ENCODE measurements around the gene HS3ST1. TPM values are rescaled to one million over a fixed set of nuclear protein-coding genes. Genes with fewer than 3 reads are reported as not detected.

The HS3ST1 gene
- total RNA-seq, 1 donor from 2014 or later: 0.23 TPM

DNA sequence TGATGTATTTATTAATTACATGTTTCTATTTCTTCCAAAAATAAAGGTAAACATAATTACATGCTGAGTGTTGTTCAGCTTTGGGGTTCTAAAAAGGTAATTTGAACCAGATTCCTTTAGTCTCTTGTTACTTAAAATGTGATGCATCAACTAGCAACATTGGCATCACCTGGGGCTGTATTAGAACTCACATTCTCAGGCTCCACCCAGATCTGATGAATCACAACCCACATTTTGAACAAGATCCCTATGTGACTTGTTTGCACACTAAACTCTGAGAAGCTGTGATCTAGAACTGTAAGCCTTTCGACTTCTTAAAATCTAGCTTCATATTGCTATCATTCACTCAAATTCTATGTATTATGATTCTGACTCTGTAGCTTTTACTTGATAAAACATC, 23.0 kb upstream of the HS3ST1 start:
- no peak overlapping the region for H3K4me3 Mint-ChIP-seq

DNA sequence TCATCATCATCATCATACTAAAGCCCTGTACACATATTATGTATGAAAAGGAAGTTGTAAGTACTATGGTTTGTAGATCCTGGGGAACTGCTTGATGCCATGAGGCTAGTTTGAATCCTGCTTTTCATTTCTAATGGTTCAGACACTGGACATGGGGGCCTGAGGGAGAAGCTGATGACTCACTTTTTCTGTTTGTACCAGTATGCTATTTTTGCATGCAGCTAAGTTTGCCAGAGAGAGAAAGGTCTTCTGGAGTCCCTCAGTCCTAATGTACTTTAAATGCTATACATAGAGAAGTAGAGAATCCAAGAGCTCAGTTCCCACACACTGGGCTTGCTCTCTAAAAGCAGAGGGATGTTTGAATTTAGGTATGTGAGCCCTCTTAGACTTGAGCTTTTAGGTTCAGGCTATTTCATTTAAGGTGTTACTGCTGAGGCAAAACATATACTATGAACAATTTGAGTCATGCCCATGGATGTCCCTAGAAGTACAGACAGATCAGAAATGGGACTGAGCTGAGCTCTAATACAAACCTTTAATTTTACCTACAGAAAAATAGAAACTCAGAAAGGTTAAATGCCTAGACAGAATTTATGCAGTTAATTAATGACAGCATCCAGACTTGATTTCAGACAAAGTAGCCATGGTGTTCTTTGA, 17.6 kb upstream of the HS3ST1 start:
- DNase-seq: no peak
- peaks cover 7% of the 10 kb centered on the region for H3K27me3 Mint-ChIP-seq
- intact Hi-C loops (cut with micrococcal nuclease): no loop called here
- no peaks in the 10 kb centered on the region for H3K36me3 Mint-ChIP-seq (ENCODE audit: low read depth)
- no peak overlapping the region for H3K4me3 Mint-ChIP-seq
- no peak overlapping the region for H3K27ac Mint-ChIP-seq
- no peaks in the 10 kb centered on the region for H3K4me1 Mint-ChIP-seq
- peaks cover 6% of the 10 kb centered on the region for H3K9me3 Mint-ChIP-seq

More for the DNA sequence above, 23.0 kb upstream of the HS3ST1 start:
- peaks cover 3% of the 10 kb centered on the region for H3K9me3 Mint-ChIP-seq
- intact Hi-C loops (cut with micrococcal nuclease): no loop called here
- H3K36me3 Mint-ChIP-seq (ENCODE audit: low read depth): no peaks in the 10 kb centered on the region
- H3K27me3 Mint-ChIP-seq: peaks cover 11% of the 10 kb centered on the region
- no peak overlapping the region for H3K27ac Mint-ChIP-seq
- H3K4me1 Mint-ChIP-seq: no peaks in the 10 kb centered on the region
- DNase-seq: no peak

GRCh38 chr4:11441194-11441556, 12.5 kb upstream of the HS3ST1 start:
- intact Hi-C loops (cut with micrococcal nuclease): no loop called here
- H3K4me1 Mint-ChIP-seq: no peaks in the 10 kb centered on the region
- no peak overlapping the region for H3K4me3 Mint-ChIP-seq
- H3K27ac Mint-ChIP-seq: no peak overlapping the region
- DNase-seq: no peak
- peaks cover 6% of the 10 kb centered on the region for H3K9me3 Mint-ChIP-seq
- no peaks in the 10 kb centered on the region for H3K36me3 Mint-ChIP-seq (ENCODE audit: low read depth)
- H3K27me3 Mint-ChIP-seq: no peaks in the 10 kb centered on the region

DNA sequence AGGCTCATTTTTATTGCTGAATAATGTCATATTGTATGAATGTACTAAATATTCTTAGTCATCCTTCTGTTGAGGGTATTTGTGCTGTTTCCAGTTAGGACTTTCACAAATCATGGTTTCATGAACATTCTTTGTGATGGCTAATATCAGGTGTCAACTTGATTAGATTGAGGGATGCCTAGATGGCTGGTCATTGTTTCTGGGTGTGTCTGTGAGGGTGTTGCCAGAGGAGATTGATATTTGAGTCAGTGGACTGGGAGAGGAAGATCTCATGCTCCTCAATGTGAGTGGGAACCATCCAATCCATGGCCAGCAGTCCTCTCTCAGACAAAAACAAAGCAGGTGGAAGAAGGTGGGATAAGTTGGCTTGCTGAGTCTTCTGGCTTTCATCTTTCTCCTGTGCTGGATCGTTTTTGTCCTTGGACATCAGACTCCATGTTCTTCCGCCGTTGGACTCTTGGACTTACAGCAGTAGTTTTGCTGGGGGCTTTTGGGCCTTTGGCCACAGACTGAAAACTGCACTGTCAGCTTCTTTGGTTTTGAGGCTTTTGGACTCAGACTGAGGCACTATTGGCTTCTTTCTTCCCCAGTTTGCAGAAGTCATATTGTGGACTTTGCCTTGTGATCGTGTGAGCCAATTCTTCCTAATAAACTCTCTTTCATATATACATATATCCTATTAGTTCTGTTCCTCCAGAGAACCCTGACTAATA, 11.9 kb upstream of the HS3ST1 start:
- no peak for DNase-seq
- Mint-ChIP-seq H3K36me3 (ENCODE audit: low read depth) (no peaks in the 10 kb centered on the region), H3K27me3 (no peaks in the 10 kb centered on the region), H3K9me3 (peaks cover 6% of the 10 kb centered on the region), H3K4me3 (no peak overlapping the region), H3K27ac (no peak overlapping the region), H3K4me1 (no peaks in the 10 kb centered on the region)
- intact Hi-C loops (cut with micrococcal nuclease): no loop called here

GRCh38 chr4:11439836-11440235, 11.1 kb upstream of the HS3ST1 start:
- Mint-ChIP-seq H3K27ac (no peak overlapping the region), H3K4me3 (no peak overlapping the region), H3K9me3 (peaks cover 6% of the 10 kb centered on the region), H3K27me3 (no peaks in the 10 kb centered on the region), H3K36me3 (ENCODE audit: low read depth) (no peaks in the 10 kb centered on the region), H3K4me1 (no peaks in the 10 kb centered on the region)
- no peak for DNase-seq
- intact Hi-C loops (cut with micrococcal nuclease): no loop called here

DNA sequence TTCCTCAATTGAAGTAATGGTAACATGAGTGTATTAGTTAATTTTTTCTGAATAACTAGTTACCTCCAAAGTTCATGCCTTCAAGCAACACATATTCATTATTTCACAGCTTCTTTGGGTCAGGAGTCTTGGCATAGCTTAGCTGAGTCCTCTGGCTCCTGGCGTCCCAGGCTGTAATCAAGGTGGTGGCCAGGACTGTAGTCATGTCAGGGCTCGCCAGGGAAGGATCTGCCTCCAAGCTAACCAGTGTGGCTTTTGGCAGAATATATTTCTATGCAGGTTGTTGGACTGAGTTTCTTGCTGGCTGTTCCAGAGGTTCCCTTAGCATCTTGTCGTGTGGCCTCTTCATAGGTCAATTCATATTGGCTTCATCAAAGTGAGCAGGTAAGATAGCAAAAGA, 10.0 kb upstream of the HS3ST1 start:
- intact Hi-C loops (cut with micrococcal nuclease): no loop called here

GRCh38 chr4:11436673-11437072, 8.0 kb upstream of the HS3ST1 start:
- peaks cover 10% of the 10 kb centered on the region for H3K27me3 Mint-ChIP-seq
- no peaks in the 10 kb centered on the region for H3K36me3 Mint-ChIP-seq (ENCODE audit: low read depth)
- no peak for DNase-seq
- H3K4me3 Mint-ChIP-seq: no peak overlapping the region
- H3K4me1 Mint-ChIP-seq: no peaks in the 10 kb centered on the region
- H3K9me3 Mint-ChIP-seq: no peaks in the 10 kb centered on the region
- no peak overlapping the region for H3K27ac Mint-ChIP-seq
- intact Hi-C loops (cut with micrococcal nuclease): no loop called here

More for the DNA sequence above, 10.0 kb upstream of the HS3ST1 start:
- Mint-ChIP-seq H3K4me1 (no peaks in the 10 kb centered on the region), H3K4me3 (no peak overlapping the region), H3K36me3 (ENCODE audit: low read depth) (no peaks in the 10 kb centered on the region), H3K27ac (no peak overlapping the region), H3K27me3 (no peaks in the 10 kb centered on the region), H3K9me3 (peaks cover 6% of the 10 kb centered on the region)
- no peak for DNase-seq

- H3K36me3 Mint-ChIP-seq (ENCODE audit: low read depth): no peaks in the 10 kb centered on the region
- no peak for DNase-seq
- no peaks in the 10 kb centered on the region for H3K4me1 Mint-ChIP-seq
- H3K4me3 Mint-ChIP-seq: no peak overlapping the region
- peaks cover 16% of the 10 kb centered on the region for H3K27me3 Mint-ChIP-seq
- H3K27ac Mint-ChIP-seq: no peak overlapping the region
- H3K9me3 Mint-ChIP-seq: no peaks in the 10 kb centered on the region
- intact Hi-C loops (cut with micrococcal nuclease): no loop called here
Observed at GRCh38 chr4:11436084-11436483, 7.4 kb upstream of the HS3ST1 start.

- Mint-ChIP-seq H3K36me3 (ENCODE audit: low read depth) (no peaks in the 10 kb centered on the region), H3K27me3 (peaks cover 20% of the 10 kb centered on the region), H3K4me1 (no peaks in the 10 kb centered on the region), H3K4me3 (no peak overlapping the region), H3K9me3 (no peaks in the 10 kb centered on the region), H3K27ac (no peak overlapping the region)
- intact Hi-C loops (cut with micrococcal nuclease): no loop called here
- no peak for DNase-seq
Observed at GRCh38 chr4:11435557-11435956, 6.9 kb upstream of the HS3ST1 start.

GRCh38 chr4:11431111-11431510, 2.4 kb upstream of the HS3ST1 start:
- peaks cover 8% of the 10 kb centered on the region for H3K4me1 Mint-ChIP-seq
- no peak overlapping the region for H3K27ac Mint-ChIP-seq
- no peak for DNase-seq
- H3K36me3 Mint-ChIP-seq (ENCODE audit: low read depth): no peaks in the 10 kb centered on the region
- H3K27me3 Mint-ChIP-seq: peaks cover 48% of the 10 kb centered on the region
- H3K4me3 Mint-ChIP-seq: no peak overlapping the region
- intact Hi-C loops (cut with micrococcal nuclease): no loop called here
- no peaks in the 10 kb centered on the region for H3K9me3 Mint-ChIP-seq

DNA sequence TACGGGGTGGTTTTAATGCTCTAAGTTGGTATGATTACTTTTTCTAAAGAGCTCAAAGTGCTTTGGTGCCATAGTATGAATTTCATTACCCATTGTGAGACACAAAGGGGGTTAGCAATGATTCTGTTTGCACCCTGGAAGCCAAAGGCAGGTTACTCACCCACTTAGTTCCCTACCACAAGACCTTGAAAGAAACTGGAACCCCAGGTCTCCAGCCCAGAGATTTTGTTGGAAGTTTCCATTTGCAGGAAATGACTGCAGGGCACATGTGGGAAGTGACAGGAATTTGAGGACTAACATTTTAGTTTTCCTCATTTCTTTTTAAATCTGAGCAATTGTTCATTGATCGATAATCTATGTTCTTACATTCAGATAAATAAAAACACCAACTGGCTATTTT, 1.8 kb upstream of the HS3ST1 start:
- H3K27ac Mint-ChIP-seq: no peak overlapping the region
- no peak for DNase-seq

DNA sequence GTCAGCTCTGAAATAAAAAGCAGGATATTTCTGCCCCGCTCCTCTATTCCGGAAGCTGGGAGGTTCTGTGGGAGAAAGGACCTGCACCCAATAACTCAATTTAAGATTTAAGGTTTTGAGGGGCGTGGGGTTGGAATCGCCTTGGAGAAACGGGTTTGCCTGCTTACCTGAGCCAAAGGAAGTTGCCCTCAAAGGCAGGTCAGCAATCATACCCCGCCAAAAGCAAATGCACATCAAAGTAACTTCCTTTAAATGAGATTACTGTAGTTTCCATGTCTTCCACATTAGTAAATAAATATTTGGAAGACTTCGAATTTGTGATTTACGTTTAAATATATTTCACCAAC, 978 bp upstream of the HS3ST1 start:
- no peak overlapping the region for H3K4me3 Mint-ChIP-seq
- H3K36me3 Mint-ChIP-seq (ENCODE audit: low read depth): no peaks in the 10 kb centered on the region
- no peak overlapping the region for H3K27ac Mint-ChIP-seq
- H3K4me1 Mint-ChIP-seq: peaks cover 8% of the 10 kb centered on the region
- no peaks in the 10 kb centered on the region for H3K9me3 Mint-ChIP-seq
- peaks cover 50% of the 10 kb centered on the region for H3K27me3 Mint-ChIP-seq
- no peak for DNase-seq
- intact Hi-C loops (cut with micrococcal nuclease): loop anchor here (10.0 kb wide), 1 partner anchor 695 kb away; no protein-coding TSS in a partner anchor

More for the DNA sequence above, 1.8 kb upstream of the HS3ST1 start:
- intact Hi-C loops (cut with micrococcal nuclease): no loop called here
- H3K4me3 Mint-ChIP-seq: no peak overlapping the region
- H3K36me3 Mint-ChIP-seq (ENCODE audit: low read depth): no peaks in the 10 kb centered on the region
- no peaks in the 10 kb centered on the region for H3K9me3 Mint-ChIP-seq
- peaks cover 49% of the 10 kb centered on the region for H3K27me3 Mint-ChIP-seq
- peaks cover 8% of the 10 kb centered on the region for H3K4me1 Mint-ChIP-seq

DNA sequence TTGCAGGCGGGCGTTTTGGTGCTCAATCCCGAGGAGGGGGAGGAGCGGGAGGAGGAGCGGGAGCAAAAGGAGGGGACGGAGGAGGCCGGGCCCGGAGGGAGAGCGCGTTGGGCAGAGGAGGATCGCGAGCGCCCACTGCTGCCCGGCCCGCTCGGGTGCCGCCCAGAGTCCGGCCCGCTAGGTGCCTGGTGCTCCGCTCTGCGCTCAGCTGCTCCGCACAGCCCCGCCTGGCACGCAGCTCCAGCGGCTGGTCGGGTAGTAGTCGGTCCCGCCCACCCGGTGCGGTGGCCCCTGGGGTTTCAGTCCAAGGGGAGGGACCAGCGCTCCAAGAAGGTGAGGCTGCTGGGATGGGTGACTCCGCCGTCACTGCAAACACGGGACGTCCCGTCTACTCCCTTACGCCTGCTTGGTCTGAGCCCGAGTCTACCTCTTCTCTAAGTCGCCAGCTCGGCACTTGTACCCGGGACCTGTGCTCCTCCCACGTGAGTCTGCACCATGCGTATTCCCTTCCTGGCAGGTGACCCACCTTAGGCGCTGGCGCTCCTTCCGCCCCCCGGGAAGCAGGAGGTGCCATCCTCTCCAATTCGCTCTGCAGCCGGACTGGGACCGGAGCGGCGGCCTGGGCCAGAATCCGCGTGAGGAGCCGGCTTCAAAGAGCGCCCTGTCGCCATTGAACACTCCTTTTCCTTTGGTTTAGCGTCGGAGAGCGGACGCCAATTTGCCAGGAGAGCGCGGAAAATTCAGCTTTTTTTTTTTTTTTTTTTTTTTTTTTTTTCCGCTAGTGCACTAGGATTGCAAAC, 405 bp upstream of the HS3ST1 start:
- no peaks in the 10 kb centered on the region for H3K9me3 Mint-ChIP-seq
- intact Hi-C loops (cut with micrococcal nuclease): loop anchor here (10.0 kb wide), 1 partner anchor 694 kb away; no protein-coding TSS in a partner anchor
- no peak overlapping the region for H3K27ac Mint-ChIP-seq
- H3K4me3 Mint-ChIP-seq: peak overlapping the region; percentile 70
- H3K36me3 Mint-ChIP-seq (ENCODE audit: low read depth): no peaks in the 10 kb centered on the region
- H3K27me3 Mint-ChIP-seq: peaks cover 51% of the 10 kb centered on the region
- peaks cover 8% of the 10 kb centered on the region for H3K4me1 Mint-ChIP-seq
- DNase-seq: peak; percentile 75

All from activated CD4-positive, alpha-beta T cell treated with anti-CD3 and anti-CD28 coated beads, Interleukin-2, amount 10 ng/mL, durations not matched to agents 24 days and 14 days (primary cell).